Hematopoietic multipotent progenitor cell treated with erythropoietin and hydrocortisone succinate and interleukin-3 and kit ligand, for 6 days (in vitro differentiated cells): ENCODE results near the gene MBOAT7.

Source experiments
- DNase-seq: peaks from one replicate; pipeline ENCODE4 v3.0.0-alpha.2; 2015

Gene MBOAT7

DNA sequence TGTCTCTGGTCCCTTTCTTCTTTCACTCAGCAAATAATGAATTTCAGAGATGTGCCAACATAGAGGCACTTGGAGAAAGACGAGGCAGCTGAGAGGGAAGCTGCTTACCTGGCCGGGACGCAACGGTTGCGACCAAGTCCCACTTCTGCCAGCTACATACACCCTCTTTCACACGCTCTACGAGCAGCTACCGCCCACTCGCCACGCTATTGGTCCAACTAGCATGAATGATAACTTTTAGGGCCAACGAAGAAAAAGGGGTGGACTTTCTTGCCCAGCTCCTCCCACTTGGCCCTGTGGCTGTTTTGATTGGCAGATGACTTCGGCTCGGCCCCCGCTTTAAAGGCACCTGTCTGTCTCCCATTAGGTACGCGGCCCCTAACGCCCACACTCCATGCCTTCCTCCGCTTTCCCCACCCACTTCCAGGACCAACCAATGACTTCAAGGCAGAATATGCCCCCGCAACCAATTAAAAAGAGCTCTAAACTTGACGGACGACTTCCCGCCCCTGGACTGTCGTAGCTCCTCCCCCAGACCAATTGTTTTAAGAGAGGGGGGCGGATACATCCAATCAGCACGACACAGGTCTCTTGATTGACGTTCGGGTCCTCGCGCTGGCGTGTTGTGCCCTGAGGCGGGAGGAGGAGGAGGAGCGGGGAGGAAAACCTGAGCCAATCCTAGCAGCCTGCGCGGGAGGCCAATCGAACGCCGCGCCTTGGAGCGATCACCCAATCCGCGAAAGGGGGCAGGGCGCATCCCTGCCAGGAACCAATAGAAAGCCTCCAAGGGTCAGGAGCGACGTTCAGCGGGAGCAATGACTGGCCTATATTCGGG is 52.3 kb downstream of the MBOAT7 start:
- peak; percentile 100 for DNase-seq

DNA sequence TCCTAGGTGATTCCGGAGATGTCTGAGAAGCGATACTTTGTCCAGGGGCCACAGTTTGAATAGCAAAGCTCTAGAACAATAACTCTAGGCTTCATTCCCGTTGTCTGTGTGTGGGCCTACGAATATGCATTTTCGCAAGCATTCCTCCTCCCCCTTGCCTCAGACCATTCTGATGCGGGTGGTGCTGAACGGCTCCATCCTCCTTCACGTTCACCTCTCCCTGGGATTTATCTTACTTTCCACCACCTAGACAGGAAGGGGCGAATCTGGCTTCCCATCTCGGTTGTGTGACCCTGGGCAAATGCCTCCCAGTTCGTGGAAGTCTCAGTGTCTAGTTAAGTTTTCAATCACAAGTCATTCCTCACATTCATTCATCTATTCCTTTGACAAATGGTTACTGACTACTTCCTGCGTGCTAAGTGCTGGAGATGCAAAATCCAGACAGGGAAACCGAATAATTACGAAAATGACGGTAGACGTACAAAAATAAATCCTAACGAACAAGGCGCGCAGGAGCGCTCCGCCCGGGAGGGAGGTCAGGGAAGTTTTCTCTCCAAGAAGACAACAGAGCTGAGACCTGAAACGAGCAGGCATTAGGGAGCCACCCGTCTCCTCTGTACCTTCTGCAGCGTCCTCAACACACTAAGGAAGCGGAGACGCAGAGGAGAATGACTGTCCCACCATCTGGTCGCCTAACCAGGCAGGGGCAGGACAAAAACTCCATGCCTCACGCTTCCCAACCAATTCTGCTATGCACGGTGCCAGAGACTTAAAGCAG is 53.1 kb downstream of the MBOAT7 start:
- DNase-seq, result no peak

DNA sequence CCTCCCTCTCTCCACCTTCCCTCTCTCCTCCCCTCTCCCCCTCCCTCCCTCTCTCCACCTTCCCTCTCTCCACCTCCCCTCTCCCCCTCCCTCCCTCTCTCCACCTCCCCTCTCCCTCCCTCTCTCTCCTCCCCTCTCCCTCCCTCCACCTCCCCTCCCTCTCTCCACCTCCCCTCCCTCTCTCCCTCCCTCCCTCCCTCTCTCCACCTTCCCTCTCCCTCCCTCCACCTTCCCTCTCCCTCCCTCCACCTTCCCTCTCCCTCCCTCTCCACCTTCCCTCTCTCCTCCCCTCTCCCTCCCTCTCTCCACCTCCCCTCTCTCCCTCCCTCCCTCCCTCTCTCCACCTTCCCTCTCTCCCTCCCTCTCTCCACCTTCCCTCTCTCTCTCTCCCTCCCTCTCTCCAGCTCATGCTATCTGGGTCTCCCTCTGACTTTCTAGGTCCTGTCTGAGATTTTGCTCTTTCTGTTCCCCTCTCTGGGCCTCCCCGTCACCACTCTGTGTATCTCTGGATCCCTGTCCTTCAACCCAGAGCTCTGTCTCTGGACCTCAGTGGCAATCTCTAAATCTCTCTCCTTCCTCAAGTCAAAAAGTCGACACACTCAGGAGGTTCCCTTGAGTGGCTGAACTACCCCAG is 55.3 kb downstream of the MBOAT7 start:
- no peak for DNase-seq

DNA sequence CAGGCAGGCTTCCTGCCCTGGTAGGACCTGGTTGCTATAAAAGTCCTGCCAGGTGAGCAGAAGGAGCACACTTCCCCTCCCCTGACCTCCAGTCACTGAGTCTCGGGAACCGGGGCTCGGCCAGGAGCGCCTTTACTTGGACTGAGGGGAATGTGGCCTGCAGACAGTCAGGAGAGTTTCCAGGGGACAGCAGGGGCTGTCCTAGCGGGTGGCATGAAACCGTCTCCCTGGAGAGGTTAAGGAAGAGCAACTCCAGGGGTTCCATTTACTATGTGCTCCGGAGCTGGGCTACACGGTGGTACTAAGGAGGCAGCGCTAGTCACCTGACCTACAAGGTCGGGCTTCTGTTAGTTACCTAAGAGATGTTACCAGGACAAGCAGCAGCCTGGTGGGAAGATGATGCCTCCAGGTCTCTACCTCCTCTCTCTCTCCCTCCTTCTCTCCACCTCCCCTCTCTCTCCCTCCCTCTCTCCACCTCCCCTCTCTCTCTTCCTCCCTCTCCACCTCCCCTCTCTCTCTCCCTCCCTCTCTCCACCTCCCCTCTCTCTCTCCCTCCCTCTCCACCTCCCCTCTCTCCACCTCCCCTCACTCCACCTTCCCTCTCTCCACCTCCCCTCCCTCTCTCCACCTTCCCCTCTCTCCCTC is 55.9 kb downstream of the MBOAT7 start:
- peak; percentile 40 for DNase-seq

DNA sequence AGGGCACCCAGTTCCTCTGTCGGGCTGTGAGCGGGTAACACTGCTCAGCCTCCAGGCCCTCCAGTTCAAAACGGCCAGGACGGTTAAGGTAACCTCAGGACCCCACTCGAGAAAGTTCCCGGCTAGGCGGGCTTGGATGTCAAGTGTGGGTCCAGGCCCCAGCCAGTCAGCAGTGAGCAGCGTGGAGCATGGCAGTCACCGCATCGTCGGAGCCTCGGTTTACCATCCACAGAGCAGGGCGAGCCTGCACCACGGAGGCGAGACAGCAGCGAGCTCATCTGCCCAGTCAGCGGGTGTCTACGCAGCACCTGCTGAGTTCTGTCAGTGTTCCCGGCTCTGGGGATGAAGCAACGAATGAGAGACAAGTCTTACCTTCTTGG is 59.8 kb downstream of the MBOAT7 start:
- no peak for DNase-seq

DNA sequence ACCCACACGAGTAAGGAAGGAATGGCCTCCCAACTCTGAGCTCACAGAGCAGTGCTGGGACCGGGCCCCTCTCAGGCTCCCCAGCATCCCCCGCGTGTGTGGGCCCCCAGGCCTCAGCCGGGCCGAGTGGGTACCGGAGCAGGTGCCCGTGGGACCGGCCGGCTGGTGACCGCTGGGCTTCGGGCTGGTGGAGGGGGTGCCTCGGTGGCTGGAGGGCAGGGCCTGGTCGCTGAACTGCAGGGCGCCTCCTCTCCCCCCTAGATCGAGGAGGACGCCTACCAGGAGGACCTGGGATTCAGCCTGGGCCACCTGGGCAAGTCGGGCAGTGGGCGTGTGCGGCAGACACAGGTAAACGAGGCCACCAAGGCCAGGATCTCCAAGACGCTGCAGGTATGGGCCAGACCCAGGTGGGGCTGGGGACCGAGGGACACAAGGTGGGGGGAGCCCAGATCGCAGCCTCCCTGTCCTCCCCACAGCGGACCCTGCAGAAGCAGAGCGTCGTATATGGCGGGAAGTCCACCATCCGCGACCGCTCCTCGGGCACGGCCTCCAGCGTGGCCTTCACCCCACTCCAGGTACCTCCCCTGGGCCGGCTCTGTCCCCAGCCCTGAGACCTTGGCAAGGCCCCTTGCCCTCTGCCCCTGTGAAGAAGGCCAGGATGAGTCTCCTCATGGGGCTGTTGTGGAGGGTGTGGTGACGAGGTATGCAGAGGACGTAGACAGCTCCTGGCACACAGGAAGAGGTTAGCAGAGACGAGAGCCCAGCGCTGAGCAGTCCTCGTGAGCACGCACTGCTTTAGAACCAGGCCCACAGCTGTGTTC is 60.4 kb downstream of the MBOAT7 start:
- DNase-seq, result no peak

DNA sequence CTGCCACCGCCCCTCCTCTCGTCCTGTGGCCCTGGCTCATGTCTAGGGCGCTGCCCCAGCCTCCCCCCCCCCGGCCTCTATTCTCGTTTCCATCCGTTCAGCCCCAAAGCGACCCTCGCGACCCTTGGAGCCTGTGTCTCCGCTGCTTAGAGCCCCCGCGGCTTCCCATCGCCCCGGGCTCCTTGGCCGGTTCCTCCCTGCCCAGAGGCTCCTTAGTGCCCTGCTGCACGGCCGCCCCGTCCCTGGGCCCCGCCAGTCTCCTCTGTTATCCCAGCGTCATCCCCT is 61.0 kb downstream of the MBOAT7 start:
- no peak for DNase-seq

DNA sequence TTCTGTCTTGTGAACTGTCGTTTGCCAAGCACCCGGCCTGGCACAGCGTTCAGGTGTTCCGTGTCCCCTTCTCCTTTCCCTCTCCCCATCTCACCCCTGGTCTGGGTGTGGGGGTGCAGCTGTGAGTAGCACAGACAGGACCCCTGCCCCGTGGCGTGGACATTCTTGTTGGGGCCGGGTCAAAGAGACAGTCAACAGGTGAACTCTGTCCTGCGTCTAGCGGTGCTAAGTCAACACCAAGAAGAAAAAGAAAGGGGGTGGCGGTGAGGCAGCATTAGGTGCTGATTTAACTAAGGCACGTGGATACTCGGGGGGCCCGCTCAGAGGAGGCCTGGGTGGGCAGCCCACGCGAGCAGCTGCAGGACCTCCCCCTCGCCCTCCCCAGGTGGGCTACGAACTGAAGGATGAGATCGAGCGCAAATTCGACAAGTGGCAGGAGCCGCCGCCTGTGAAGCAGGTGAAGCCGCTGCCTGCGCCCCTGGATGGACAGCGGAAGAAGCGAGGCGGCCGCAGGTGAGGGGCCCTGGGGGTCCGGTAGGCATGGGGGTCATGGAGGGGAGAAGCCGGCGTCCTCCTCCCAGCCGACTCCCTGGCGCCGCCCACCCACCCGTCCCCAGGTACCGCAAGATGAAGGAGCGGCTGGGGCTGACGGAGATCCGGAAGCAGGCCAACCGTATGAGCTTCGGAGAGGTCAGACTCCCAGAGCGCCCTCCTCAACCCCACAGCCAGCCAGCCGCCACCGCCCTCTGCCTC is 61.5 kb downstream of the MBOAT7 start:
- no peak for DNase-seq

DNA sequence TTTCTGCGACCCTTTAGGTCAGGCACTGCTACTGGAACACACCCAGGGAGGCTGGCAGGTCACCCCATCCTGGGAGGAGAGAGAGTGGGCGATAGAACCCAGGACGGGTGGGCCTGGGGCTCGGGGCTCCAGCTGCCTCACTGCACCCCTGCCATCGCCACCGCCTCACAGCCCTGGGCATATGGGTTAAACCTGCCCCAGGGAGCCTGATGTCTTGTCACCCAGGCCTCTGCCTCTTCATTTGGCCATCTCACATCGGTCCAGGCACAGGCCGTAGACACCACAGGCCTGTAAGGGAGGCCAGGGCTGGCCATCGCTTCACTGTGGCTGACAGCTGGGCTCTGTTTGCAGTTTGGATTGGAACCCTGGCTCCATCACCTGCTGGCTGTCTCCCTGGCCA is 63.7 kb downstream of the MBOAT7 start:
- no peak for DNase-seq

DNA sequence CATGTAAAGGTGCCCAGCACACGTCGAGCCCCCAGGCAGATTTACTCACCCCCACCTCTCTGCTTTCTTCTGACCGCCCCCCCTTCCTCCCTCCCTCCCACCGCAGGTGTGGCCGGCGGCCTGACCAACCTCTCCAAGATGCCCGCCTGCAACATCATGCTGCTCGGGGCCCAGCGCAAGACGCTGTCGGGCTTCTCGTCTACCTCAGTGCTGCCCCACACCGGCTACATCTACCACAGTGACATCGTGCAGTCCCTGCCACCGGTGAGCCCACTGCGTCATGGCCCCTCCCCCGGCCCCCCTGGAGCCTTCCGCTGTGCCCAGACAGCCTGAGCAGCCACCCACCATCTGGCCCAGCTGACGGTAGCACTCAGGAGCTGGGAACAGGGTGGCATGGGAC is 65.0 kb downstream of the MBOAT7 start:
- DNase-seq, result no peak

DNA sequence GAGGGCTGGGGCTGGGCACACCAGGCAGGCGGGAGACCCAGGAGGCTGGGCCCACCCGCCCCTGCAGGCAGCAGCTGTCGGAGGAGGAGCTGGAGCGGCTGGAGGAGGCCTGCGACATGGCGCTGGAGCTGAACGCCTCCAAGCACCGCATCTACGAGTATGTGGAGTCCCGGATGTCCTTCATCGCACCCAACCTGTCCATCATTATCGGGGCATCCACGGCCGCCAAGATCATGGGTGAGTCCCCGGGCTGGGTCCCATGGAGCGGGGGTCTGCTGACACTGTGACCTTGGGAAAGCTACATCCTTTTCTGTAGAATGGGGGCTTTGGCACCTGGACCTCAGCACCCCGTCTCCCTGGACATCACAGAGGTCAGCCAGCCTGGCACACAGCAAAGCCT is 65.7 kb downstream of the MBOAT7 start:
- DNase-seq, result no peak
